GM21529 (cell line): ENCODE results near the gene VTCN1.
"Not testable (repeated sequence)": the region's sequence is repeated elsewhere in the genome, so short reads cannot be mapped to it uniquely, and the experiment has no call there.

Experiments used
- ATAC-seq: cut with Tn5 transposase; IDR thresholded peaks from one replicate; pipeline ENCODE4 v1.9.1; 2021; ENCODE audit not compliant: unreplicated experiment

Gene VTCN1

DNA sequence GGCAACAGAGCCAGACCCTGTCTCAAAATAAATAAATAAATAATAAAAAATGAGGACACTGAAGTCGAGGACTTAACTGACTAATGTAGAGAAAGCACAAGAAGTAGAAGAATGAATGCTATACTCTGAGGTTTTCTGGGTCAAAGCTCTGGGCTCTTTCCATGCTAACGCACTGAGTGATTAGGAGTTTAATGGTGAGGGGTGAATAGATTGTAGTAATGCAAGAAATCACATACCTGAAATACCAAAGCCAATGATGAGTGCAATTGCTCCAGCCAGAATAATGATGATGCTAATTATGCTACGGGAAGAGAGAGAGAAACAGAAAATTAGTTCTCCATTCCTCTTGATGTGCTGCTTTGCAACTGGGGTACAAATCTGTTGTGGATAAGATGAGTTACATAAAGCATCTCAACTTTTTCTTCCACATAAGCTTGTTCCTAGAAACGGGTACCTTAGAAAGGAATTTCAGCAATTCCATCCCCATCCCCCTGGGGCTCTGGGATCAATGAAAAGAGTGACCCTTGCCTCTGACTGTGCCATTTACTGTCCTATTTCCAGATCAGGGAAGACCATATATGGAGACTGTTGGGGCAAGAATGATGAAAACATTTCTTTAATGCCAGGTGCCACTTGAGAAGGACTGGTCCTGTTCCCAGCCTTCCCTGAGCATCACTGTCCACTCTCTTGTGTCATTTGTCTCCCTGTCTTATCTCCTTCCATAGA, 40.7 kb downstream of the VTCN1 start:
- no peak for ATAC-seq

DNA sequence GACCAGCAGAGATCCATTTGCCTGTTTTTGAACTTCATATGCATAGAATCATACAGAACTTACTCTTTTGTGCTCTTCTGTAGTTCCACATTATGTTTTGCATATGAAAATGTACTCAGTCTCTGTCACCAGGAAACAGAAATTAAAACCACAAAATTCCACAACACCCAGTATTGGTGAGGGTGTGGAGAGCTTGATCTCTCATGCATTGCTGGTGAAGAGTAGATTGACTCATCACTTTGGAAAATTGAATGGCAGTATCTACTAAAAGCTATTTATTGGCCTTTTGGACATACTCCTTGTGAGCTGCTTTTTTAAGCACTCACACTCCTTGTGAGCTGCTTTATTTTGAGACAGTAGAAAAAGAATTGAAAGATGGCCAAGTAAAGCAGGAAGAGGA, 43.3 kb downstream of the VTCN1 start:
- no peak for ATAC-seq

DNA sequence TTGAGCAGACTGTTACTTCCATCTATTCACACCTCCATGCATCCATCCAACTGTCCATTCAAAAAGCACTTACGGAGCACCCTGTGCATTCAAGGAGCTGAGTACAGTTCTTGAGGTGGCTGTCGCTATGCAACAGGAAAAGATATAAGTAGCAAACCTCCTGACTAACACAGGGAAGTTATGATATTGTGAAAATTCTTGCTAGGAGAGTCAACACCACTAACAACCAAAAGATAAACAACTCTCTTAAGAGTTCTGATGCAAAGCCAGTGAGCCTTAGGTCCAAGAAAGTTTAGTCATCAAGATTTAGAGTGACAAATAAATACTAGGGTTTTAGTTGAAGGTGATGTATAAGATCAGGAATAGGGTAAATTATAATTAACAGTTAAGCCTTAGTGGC, 44.7 kb downstream of the VTCN1 start:
- ATAC-seq: no peak

DNA sequence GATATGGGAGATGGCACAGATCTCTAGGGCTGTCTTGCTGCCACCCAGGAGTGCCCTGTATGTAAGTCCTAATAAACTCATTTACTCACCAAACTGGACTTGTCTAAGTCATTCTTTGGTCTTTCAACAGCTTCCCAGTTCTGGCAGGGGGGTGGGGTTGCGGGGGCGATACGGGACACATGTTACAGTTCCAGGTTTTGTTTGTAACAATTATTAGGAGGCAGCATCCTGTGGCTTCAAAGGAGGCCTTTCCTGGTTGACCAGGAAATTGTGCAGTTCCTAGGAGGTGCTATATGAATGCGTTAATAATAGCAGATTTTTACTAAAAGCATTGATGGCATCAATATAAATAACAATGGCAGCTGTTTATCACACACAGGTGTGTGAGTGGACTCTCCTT, 46.5 kb downstream of the VTCN1 start:
- no peak for ATAC-seq

DNA sequence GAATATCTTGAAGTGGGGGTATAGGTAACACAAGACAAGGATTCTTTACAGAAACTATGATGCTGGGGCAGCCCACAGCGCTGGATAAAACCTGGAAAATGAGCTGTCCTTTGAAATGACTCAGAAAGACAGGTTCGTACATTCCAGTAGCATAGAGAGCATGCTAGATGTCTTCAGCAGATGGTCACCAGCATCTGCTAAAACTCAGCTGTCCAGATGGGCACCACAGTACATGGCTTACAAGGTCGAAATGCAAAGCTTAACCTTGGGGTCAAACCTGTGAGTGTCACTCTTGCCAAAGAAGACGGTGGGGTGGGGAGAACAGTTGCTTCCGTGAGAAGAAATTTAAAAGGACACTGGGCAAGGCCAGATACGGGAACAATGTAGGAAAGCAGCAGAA, 47.9 kb downstream of the VTCN1 start:
- no peak for ATAC-seq

DNA sequence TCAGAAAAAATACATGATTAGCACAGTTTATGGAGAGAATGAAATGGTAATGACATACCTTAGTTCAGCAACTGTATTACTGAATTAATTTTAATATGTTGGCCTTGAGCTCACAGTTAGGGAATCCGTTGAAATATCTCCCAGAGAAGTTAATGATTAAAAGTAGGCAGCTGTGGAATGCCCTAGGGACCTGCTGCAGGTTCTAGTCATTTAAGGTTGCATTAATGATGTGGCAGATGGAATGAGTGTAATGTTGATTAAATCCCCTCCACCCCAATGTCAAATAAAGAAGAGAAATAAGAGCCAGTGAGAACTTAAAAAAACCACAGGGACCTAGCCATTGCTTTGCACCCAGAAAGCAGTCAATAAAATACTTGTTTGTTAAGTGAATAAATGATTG, 48.8 kb downstream of the VTCN1 start:
- no peak for ATAC-seq

DNA sequence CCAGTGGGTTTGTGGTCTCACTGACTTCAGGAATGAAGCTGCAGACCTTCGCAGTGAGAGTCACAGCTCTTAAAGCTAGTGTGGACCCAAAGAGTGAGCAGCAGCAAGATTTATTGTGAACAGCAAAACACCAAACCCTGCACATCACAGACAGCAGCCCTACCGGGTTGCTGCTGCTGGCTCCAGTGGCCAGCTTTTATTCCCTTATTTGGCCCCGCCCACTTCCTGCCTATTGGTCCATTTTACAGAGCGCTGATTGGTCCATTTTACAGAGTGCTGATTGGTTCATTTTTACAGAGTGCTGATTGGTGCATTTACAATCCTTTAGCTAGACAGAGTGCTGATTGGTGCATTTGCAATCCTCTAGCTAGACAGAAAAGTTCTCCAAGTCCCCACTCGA, 59.4 kb downstream of the VTCN1 start:
- ATAC-seq: not testable (repeated sequence)

DNA sequence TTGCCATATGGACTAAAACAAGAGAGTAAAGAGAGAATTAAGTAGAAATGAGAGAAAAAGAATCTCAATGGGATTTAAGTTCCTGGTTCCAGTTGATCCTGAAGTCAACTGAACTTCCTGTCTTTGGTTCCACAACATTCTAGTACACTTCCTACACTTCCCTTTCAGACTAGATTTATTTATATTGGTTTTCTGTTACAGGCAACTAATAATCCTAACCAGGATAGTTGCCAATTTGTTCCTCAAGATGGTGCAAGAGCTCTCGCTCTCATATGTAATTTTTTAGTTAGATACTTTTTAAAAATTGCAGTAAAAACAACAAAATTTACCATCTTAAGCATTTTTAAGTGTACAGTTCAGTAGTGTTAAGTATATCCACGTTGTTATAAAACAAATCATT, 60.4 kb downstream of the VTCN1 start:
- no peak for ATAC-seq

DNA sequence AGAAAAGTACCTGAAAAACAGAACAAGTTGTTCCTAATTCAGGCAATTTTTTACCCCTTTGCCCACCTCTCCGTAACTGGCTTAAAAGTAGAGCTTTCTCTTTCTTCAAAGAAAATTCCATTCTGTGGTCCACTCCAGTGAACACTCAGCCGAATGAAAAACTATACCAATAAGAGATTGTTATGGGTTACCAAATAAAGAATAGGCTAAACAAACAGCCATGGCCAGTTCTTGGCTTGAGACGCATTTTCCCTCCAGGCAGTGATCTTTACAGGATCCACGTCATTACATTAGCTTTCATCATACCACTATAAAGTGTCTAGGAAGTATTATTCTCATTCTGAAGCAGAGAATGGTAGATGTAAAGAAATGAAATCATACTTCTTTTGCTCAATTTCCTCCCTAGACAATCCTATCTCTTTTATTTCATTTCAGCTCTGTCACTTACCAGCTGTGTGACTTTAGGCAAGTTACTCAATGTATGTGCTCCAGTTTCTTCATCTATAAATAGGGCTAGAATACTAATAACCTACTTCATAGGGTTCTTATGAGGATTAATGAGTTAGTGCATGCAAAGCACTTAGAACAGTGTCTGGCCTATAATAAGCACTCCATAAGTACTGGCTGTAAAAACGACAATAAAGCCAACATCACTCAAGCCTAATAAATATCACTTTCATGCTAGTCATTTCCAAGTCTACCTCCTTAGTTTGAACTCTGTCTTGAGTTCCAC, 62.7 kb downstream of the VTCN1 start:
- no peak for ATAC-seq

DNA sequence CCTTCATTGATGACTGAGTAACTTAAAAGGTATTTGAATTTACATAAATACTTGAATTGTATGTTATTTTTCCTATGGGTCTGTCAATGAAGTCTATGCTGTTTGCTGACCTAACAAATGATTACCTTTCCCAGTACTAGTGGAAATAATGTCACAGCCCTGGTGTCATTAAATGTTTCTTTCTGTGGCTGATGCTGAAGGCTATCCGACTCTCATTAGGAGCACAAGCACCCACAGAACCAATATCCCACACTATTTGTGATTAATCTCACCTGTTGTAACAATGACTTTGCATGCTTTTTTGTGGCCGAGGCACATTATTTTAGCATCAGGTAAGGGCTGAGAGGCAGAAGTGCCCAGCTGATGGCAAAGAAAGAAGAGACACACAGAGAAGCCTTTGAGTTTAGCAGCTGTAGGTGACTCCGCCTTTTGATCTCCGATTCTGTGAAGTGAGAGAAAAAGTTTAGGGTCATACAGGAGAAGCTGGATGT, 63.3 kb downstream of the VTCN1 start:
- ATAC-seq: no peak

DNA sequence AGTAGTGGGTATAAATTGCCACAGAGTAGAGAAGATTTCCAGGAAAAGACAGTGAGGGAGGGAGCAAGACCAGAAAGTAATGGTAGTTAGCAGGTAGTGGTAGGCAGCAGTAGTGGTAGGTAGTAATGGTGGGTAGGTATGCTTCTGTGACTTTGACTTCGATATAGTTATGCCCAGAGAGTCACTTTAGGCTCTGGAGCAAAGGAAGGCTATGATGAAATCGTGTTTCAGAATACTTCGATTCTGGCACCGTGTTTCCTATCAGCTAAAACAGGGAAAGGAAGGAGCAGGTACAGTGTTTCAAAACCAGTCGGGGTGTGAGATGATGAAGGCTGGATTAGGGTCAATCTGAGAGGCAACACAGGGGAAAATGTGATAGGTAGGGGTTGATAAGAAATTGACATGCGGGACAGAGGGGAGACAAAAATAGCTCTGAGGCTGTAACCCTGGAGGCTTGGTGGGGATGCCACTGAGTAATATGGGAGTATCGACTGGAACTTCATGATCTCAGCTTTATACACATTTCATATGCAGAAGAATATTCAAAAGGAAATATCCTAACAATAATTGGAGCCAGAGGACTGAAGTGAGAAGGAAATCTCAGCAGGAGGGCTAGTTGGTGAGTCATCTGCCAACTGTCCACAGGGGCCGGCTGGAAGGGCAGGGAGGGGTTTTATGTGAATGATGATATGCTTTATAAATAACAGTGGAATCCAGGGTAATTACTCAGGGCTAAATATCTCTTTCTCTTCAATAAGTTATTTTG, 64.0 kb downstream of the VTCN1 start:
- ATAC-seq: no peak

DNA sequence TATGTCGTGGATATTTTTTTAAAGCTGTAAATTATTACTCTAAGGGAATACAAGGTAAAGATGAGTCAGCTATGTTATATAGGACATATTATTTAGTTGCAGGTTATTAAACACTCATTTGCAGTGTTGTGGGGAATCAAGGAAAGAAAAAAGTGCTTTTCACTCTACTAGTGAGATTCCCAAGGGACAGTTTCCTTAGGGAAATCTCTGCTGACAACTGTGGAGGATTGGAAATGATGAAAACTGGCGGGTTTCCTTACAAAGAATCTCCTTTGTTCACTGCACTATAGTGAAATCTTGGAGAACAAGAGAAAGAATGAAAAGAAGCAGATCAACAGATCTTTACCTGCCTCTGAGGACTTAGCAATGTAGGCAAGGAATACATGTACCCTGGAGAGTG, 64.7 kb downstream of the VTCN1 start:
- ATAC-seq: no peak

DNA sequence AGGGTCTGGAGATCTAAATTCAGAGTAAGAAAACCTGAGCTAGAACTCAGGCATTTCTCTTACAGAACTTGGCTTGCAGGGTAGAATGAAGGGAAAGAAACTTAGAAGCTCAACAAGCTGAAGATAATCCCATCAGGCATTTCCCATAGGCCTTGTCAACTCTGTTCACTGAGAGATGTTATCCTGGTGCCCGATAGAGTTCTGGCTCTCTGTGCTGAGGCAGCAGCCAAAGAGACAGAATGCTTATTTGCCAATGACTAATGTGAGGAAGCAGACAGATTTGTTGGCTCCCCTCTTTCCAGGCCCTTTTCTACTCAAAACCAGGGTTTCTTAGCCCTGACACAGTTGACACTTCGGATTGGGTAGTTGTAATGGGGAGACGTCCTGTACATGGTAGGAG, 66.9 kb downstream of the VTCN1 start:
- no peak for ATAC-seq

DNA sequence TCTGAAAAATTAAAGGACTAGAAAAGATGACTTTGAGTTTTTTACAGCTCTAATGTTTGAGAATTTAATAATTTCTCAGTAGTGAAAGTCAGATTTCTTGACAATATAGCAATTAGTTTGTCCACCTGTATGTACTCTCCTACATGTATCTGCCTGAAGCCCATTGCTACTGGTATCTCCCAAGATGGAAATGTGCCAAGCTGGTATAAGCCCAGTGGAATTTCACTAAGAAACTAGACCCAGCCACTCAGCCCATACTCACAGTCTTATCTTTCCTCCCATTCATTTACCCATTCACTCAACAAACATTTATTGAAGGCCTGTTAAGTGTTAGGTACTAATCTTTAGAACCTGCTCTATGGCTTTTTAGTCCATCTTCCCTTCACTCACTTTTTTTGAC, 67.6 kb downstream of the VTCN1 start:
- ATAC-seq: no peak

DNA sequence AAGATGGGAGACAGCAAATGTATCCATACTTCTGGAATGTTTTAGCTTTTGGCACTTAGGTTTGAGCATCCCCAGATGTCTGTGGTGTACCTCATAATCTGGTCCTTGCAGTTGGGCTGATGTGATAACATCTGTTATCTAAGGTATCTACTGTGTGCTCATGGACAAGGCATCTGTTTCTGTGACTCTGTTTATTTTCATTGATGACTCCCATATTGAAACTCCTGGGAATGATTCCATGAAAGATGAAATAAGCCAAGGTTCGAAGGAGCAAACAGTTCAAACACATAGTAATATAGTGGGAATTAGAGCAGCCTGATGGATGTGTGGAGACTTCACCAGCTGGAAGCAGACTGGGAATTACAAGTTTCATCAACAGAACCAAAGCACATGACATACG, 68.5 kb downstream of the VTCN1 start:
- no peak for ATAC-seq

DNA sequence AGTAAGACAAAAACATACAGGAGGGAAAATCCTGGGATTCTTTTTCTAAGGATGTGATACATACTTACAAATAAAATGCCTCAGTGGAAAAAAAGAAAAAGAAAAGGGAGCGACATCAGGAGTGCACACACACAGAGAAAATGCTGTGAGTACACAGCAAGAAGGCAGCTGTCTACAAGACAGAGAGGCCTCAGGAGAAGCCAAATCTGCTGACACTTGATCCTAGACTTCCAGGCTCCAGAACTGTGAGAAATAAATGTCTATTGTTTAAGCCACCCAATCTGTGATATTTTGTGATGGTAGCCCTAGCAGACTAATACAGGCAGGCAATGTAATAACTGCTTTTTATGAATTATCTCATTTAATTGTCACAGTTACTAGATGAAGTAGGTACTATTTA, 72.2 kb downstream of the VTCN1 start:
- ATAC-seq: no peak

DNA sequence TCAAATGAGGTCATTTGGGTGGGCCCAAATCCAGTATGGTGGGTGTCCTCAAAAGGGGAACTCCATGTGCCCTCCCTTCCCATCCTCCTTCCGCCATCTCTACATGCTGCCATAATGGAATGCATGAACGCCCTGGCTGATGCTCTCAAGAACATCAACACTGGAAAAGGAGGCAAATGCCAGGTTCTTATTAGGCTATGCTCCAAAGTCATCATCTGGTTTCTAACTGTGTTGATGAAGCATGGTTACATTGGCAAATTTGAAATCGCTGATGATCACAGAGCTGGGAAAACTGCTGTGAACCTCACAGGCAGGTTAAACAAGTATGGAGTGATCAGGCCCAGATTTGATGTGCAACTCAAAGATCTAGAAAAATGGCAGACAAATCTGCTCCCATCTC, 72.6 kb downstream of the VTCN1 start:
- no peak for ATAC-seq

DNA sequence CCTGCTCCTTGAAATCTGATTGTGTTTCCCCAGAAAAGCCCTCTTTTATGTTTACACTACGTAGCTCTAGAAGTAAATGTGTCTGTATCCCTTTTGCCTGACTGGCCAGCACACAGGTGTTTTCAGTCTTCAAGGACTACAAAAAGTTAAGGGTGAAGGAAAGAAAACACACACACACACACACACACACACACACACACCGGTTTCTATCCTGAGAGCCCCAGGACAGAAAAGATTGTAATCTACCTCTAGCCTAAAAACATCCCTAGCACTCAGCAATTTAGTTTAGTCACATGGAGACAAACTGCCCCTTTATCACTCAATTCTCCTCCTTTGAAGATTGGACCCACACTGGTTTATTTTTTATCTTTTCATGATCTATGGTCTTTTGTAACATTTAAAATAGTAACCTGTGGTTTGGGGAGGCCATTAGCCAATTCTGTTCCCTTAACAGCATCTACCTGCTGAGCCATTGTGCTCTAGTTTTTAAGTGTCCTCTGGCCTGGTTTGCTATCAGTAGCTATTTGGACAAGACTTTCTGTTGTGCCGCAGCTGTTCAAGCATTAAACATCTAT, 73.4 kb downstream of the VTCN1 start:
- no peak for ATAC-seq

DNA sequence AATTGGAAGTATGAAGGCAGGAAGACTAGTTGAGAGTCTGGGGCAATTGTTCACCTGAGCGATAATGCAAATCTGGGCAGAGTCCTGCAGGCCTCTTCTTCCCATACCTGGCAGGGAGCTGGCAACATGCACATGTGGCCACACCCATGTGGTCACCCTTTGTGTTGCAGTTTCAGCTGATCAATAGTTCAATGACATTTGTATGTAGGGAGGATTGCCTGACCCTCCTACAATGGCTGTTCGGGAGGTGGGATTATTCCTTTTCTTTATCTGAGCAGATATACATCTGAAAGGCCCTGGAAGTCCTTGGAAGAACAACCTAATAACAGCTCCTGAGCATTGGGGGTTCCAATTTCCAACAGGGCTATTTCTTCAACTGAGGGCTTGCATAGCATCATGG, 74.0 kb downstream of the VTCN1 start:
- no peak for ATAC-seq

DNA sequence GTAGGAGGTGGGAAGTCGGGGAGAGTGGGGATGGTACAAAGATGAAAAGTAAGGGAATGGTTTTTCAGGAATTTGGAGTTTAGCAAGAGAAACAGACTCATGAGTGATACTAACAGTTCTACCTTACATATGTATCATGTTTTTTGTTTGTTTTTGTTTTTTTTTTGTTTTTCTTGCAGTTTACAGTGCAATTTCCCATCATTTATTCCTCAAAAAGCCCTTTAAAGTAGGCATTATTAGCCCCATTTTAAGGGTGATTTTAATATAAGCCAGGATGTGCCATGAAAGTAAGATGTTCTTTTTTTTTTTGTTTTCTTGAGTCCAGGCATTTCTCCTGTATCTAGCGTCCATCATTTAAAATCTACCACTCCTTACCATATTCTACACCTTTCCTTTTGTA, 75.4 kb downstream of the VTCN1 start:
- ATAC-seq: no peak

DNA sequence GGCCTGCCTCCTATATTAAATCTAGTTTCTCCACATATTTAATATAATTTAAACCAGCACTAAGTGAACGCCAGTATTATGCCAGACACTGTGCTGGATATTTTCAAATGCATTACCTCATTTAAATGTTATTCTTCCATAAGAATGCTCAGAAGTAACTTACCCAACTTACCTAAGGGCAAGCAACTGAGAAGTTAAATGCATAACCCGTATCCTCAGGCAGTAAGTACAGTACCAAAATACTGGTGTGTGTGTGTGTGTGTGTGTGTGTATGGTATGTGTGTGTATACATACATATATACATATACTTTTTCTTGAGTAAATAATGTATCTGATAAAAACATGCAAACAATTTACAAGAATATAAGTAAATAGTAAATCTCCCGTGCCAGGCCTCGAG, 80.2 kb downstream of the VTCN1 start:
- ATAC-seq: no peak
